ENCODE results near the gene CUBN. TPM values are rescaled to one million over a fixed set of nuclear protein-coding genes. Genes with fewer than 3 reads are reported as not detected.

The CUBN gene
- total RNA-seq, 1 experiment from 2014 or later, result 0.46 TPM

DNA sequence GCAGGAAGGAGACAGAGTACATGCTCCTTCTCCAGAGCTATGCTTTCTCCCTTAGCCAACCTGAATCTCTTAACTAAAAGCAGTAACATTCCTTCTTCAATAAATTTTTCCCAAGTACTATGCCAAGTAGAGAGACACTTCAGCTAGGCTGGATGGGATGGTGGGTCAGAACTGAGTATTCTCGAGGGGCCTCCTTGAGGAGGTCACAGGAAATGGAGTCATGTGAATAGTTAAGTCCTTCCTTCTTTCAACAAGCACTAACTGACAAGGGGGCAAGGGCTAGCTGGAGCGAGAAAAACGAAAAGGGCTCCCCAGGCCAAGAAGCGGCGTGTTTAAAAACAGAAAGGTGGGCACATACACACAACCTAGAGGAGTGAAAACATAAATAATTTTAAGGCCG is 317.8 kb downstream of the CUBN start:
- no peaks in the 10 kb centered on the region for H3K9me3 Mint-ChIP-seq
- peaks cover 7% of the 10 kb centered on the region for H3K4me1 Mint-ChIP-seq
- no peak for ATAC-seq
- H3K27ac Mint-ChIP-seq, result no peak overlapping the region
- ChIA-PET POLR2A (interaction anchor here (1.3 kb wide), 1 partner anchor 12 kb away, joined by 3 read pairs; no protein-coding TSS in a partner anchor), CTCF (interaction anchor here (0.5 kb wide), 1 partner anchor 293 kb away, joined by 3 read pairs; no protein-coding TSS in a partner anchor)
- no peak for DNase-seq (ENCODE audit: low spot score)
- TF ChIP-seq, protein P1, sequence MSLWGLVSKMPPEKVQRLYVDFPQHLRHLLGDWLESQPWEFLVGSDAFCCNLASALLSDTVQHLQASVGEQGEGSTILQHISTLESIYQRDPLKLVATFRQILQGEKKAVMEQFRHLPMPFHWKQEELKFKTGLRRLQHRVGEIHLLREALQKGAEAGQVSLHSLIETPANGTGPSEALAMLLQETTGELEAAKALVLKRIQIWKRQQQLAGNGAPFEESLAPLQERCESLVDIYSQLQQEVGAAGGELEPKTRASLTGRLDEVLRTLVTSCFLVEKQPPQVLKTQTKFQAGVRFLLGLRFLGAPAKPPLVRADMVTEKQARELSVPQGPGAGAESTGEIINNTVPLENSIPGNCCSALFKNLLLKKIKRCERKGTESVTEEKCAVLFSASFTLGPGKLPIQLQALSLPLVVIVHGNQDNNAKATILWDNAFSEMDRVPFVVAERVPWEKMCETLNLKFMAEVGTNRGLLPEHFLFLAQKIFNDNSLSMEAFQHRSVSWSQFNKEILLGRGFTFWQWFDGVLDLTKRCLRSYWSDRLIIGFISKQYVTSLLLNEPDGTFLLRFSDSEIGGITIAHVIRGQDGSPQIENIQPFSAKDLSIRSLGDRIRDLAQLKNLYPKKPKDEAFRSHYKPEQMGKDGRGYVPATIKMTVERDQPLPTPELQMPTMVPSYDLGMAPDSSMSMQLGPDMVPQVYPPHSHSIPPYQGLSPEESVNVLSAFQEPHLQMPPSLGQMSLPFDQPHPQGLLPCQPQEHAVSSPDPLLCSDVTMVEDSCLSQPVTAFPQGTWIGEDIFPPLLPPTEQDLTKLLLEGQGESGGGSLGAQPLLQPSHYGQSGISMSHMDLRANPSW (CRISPR knock-in tag; conservative IDR thresholded peaks at IDR 0.05; ENCODE audit: low read depth), result no peak
- TF ChIP-seq TEAD4 (CRISPR knock-in tag; IDR thresholded peaks at IDR 0.05), result no peak
- TF ChIP-seq, protein P2, sequence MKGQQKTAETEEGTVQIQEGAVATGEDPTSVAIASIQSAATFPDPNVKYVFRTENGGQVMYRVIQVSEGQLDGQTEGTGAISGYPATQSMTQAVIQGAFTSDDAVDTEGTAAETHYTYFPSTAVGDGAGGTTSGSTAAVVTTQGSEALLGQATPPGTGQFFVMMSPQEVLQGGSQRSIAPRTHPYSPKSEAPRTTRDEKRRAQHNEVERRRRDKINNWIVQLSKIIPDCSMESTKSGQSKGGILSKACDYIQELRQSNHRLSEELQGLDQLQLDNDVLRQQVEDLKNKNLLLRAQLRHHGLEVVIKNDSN (CRISPR knock-in tag; IDR thresholded peaks at IDR 0.05), result no peak
- no peak for TF ChIP-seq NR1H2 (CRISPR knock-in tag; IDR thresholded peaks at IDR 0.05)
- no peak for TF ChIP-seq ZNF416 (CRISPR knock-in tag; IDR thresholded peaks at IDR 0.05)
- TF ChIP-seq IRF2 (CRISPR knock-in tag; IDR thresholded peaks at IDR 0.05; ENCODE audit: borderline replicate concordance, low read depth), result no peak
- no peak for TF ChIP-seq RELA (CRISPR knock-in tag; IDR thresholded peaks at IDR 0.05; ENCODE audit: borderline replicate concordance)
- TF ChIP-seq ATF1 (CRISPR knock-in tag; IDR thresholded peaks at IDR 0.05), result no peak
- TF ChIP-seq NFE2L1 (CRISPR knock-in tag; IDR thresholded peaks at IDR 0.05), result no peak
- TF ChIP-seq, protein P3, sequence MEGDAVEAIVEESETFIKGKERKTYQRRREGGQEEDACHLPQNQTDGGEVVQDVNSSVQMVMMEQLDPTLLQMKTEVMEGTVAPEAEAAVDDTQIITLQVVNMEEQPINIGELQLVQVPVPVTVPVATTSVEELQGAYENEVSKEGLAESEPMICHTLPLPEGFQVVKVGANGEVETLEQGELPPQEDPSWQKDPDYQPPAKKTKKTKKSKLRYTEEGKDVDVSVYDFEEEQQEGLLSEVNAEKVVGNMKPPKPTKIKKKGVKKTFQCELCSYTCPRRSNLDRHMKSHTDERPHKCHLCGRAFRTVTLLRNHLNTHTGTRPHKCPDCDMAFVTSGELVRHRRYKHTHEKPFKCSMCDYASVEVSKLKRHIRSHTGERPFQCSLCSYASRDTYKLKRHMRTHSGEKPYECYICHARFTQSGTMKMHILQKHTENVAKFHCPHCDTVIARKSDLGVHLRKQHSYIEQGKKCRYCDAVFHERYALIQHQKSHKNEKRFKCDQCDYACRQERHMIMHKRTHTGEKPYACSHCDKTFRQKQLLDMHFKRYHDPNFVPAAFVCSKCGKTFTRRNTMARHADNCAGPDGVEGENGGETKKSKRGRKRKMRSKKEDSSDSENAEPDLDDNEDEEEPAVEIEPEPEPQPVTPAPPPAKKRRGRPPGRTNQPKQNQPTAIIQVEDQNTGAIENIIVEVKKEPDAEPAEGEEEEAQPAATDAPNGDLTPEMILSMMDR (IDR thresholded peaks at IDR 0.05), result no peak
- TF ChIP-seq, protein P4, sequence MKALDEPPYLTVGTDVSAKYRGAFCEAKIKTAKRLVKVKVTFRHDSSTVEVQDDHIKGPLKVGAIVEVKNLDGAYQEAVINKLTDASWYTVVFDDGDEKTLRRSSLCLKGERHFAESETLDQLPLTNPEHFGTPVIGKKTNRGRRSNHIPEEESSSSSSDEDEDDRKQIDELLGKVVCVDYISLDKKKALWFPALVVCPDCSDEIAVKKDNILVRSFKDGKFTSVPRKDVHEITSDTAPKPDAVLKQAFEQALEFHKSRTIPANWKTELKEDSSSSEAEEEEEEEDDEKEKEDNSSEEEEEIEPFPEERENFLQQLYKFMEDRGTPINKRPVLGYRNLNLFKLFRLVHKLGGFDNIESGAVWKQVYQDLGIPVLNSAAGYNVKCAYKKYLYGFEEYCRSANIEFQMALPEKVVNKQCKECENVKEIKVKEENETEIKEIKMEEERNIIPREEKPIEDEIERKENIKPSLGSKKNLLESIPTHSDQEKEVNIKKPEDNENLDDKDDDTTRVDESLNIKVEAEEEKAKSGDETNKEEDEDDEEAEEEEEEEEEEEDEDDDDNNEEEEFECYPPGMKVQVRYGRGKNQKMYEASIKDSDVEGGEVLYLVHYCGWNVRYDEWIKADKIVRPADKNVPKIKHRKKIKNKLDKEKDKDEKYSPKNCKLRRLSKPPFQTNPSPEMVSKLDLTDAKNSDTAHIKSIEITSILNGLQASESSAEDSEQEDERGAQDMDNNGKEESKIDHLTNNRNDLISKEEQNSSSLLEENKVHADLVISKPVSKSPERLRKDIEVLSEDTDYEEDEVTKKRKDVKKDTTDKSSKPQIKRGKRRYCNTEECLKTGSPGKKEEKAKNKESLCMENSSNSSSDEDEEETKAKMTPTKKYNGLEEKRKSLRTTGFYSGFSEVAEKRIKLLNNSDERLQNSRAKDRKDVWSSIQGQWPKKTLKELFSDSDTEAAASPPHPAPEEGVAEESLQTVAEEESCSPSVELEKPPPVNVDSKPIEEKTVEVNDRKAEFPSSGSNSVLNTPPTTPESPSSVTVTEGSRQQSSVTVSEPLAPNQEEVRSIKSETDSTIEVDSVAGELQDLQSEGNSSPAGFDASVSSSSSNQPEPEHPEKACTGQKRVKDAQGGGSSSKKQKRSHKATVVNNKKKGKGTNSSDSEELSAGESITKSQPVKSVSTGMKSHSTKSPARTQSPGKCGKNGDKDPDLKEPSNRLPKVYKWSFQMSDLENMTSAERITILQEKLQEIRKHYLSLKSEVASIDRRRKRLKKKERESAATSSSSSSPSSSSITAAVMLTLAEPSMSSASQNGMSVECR (CRISPR knock-in tag; IDR thresholded peaks at IDR 0.05; ENCODE audit: borderline replicate concordance), result no peak
- H3K27me3 Mint-ChIP-seq (ENCODE audit: low read depth), result no peaks in the 10 kb centered on the region
- no peak overlapping the region for H3K4me3 Mint-ChIP-seq
- H3K36me3 Mint-ChIP-seq, result peaks cover 5% of the 10 kb centered on the region; the same call in 1 of the 2 replicates

DNA sequence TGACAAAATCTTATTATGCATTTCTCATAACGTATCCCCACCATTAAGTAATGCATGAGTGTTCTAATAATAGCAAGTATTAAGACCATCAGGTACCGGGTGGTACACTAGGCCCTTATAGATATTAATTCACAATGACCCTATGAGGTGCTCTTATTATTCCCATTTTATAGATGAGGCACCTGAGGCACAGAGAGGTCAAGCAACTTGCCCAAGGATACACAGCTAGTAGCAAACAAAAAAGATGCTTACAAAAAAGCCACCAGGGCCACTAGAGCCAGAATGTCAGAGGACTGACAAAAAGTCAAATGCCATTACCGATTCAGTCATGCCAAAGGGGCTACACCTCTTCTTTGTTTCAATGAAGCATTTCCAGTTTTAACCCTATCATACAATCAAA is 318.3 kb downstream of the CUBN start:
- TF ChIP-seq CREM (CRISPR knock-in tag; IDR thresholded peaks at IDR 0.05) (no peak), RELA (CRISPR knock-in tag; IDR thresholded peaks at IDR 0.05; ENCODE audit: borderline replicate concordance) (no peak), ZNF138 (CRISPR knock-in tag; conservative IDR thresholded peaks at IDR 0.05) (no peak)
- TF ChIP-seq, protein P5, sequence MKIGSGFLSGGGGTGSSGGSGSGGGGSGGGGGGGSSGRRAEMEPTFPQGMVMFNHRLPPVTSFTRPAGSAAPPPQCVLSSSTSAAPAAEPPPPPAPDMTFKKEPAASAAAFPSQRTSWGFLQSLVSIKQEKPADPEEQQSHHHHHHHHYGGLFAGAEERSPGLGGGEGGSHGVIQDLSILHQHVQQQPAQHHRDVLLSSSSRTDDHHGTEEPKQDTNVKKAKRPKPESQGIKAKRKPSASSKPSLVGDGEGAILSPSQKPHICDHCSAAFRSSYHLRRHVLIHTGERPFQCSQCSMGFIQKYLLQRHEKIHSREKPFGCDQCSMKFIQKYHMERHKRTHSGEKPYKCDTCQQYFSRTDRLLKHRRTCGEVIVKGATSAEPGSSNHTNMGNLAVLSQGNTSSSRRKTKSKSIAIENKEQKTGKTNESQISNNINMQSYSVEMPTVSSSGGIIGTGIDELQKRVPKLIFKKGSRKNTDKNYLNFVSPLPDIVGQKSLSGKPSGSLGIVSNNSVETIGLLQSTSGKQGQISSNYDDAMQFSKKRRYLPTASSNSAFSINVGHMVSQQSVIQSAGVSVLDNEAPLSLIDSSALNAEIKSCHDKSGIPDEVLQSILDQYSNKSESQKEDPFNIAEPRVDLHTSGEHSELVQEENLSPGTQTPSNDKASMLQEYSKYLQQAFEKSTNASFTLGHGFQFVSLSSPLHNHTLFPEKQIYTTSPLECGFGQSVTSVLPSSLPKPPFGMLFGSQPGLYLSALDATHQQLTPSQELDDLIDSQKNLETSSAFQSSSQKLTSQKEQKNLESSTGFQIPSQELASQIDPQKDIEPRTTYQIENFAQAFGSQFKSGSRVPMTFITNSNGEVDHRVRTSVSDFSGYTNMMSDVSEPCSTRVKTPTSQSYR (CRISPR knock-in tag; IDR thresholded peaks at IDR 0.05), result no peak
- no peak for DNase-seq (ENCODE audit: low spot score)
- no peak for ATAC-seq
- Mint-ChIP-seq H3K4me1 (peaks cover 6% of the 10 kb centered on the region), H3K36me3 (peaks cover 5% of the 10 kb centered on the region; the same call in 1 of the 2 replicates), H3K27ac (no peak overlapping the region), H3K4me3 (no peak overlapping the region), H3K27me3 (ENCODE audit: low read depth) (no peaks in the 10 kb centered on the region), H3K9me3 (no peaks in the 10 kb centered on the region)
- ChIA-PET CTCF (no interaction called here), POLR2A (no interaction called here)

All from WTC11 (cell line).